Rectal smooth muscle tissue (tissue), 1 donor: ENCODE results near the gene ANKRD42.
"Not testable (repeated sequence)": the region's sequence is repeated elsewhere in the genome, so short reads cannot be mapped to it uniquely, and the experiment has no call there.

ENCODE experiments used
- H3K27ac ChIP-seq: one replicate; pipeline ENCODE4 v1.7.0; 2013; ENCODE audit warnings: low read depth, low read length, inconsistent platforms
- H3K27me3 ChIP-seq: one replicate; pipeline ENCODE4 v1.7.0; 2013; ENCODE audit warnings: low read length; ENCODE audit not compliant: control insufficient read depth, insufficient read depth
- H3K36me3 ChIP-seq: one replicate; pipeline ENCODE4 v1.7.0; 2013; ENCODE audit warnings: low read length; ENCODE audit not compliant: control insufficient read depth, insufficient read depth
- H3K4me1 ChIP-seq: one replicate; pipeline ENCODE4 v1.7.0; 2013; ENCODE audit warnings: low read length; ENCODE audit not compliant: control insufficient read depth, insufficient read depth
- H3K4me3 ChIP-seq: one replicate; pipeline ENCODE4 v1.7.0; 2013; ENCODE audit warnings: low read length
- H3K9ac ChIP-seq: one replicate; pipeline ENCODE4 v1.7.0; 2013; ENCODE audit warnings: low read length

ANKRD42 gene

DNA sequence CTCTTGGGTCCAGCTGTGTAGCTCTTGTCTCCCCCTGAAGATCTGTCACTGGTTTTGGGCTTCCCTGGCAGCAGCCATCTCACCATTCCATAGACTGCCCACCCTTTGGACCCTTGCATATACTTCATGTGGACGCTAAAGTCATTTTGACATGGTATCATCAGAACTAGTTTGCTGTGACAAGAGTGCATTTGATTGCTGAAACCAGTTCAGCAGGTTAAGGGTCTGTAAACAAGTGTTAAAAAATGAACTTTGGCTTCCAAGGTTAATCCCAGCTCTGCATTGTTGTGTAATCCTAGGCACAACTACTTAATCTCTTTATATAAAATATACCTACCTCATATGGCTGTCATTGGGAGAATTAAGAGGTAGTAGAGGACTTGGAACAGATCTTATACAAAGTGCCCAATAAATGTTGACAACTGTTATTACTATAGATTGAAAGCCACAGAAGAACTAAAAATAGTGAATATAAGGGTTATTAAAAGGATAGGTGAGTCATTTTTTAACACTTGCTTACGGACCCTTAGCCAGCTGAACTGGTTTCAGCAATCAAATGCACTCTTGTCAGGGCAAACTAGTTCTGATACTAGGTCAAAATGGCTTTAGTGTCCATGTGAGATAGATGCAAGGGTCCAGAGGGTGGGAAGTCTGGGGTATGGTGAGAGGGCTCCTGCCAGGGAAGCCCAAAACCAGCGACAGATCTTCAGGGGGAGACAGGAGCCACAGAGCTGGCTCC is 63.3 kb downstream of the ANKRD42 start:
- H3K27me3 ChIP-seq, result no peaks in the 10 kb centered on the region
- H3K4me3 ChIP-seq, result no peak overlapping the region
- H3K9ac ChIP-seq, result no peak overlapping the region
- peaks cover 9% of the 10 kb centered on the region for H3K36me3 ChIP-seq
- no peaks in the 10 kb centered on the region for H3K4me1 ChIP-seq
- H3K27ac ChIP-seq, result no peak overlapping the region

DNA sequence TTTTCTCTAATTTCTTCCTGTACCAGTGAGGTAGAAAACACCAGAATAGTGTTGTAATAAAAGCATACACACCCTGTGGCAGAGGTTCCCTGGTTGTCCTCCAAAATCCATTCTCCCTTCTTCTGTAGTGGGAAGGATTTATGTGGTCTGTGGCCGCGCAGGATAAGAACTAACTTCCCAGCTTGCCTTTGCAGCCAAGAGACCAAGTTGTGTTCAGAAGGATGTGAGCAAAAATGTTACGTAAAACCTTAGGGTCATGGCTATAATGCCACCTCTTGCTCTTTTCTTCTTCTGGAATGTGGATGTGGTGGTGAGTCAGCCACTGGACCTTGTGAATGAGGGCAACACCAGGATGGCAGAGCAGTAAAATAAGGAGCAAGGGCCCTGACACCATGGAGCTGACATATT is 64.3 kb downstream of the ANKRD42 start:
- Histone ChIP-seq H3K4me1 (no peaks in the 10 kb centered on the region), H3K9ac (no peak overlapping the region), H3K4me3 (no peak overlapping the region), H3K27me3 (no peaks in the 10 kb centered on the region), H3K36me3 (peaks cover 9% of the 10 kb centered on the region), H3K27ac (no peak overlapping the region)

DNA sequence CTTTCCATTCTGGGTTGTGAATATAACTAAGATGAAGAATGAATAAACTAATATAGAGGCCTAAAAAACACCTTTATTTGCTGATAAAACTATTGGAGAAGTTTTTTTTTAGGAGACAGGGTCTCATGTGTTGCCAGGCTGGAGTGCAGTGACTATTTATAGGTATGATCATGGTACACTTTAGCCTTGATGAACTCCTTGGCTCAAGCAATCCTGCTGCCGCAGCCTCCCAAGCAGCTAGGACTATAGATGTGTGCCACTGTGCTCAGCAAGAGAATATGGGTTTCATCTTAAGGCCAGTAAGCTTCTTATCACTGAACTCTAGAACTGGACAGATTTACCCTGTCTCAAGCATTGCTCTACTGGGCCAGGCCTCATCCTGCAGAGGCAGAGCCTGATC is 66.0 kb downstream of the ANKRD42 start:
- Histone ChIP-seq H3K27ac (no peak overlapping the region), H3K27me3 (no peaks in the 10 kb centered on the region), H3K9ac (no peak overlapping the region), H3K4me1 (no peaks in the 10 kb centered on the region), H3K4me3 (no peak overlapping the region), H3K36me3 (peaks cover 15% of the 10 kb centered on the region)

DNA sequence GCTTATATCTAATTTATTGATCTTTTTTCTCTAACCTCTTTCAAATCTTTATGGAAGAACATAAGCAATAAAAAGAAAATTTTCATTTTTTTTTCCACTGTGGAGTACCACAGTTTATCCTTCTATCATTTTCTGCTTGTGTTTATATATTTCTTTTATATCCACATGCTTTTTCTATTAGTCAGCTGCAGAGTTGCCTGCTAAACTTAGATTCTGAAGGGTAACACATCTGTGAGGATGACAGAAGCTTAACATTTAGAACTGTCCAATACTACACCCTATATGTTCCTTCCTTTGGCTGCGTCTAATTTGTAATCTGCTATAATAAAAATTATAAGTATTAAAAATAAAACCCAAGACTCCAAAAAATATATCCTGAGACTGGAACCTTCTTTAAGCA is 71.8 kb downstream of the ANKRD42 start:
- Histone ChIP-seq H3K27ac (no peak overlapping the region), H3K4me1 (no peaks in the 10 kb centered on the region), H3K36me3 (peaks cover 11% of the 10 kb centered on the region), H3K27me3 (no peaks in the 10 kb centered on the region), H3K9ac (no peak overlapping the region), H3K4me3 (no peak overlapping the region)

DNA sequence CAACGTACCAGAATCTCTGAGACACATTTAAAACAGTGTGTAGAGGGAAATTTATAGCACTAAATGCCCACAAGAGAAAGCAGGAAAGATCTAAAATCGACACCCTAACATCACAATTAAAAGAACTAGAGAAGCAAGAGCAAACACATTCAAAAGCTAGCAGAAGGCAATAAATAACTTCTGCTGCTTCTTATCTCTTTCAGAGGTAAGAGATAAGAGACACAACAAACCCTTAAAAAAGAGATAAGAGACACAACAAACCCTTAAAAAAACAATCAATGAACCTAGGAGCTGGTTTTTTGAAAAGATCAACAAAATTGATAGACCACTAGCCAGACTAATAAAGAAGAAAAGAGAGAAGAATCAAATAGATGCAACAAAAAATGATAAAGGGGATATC is 75.6 kb downstream of the ANKRD42 start:
- not testable (repeated sequence) for H3K36me3 ChIP-seq, H3K9ac ChIP-seq, H3K4me3 ChIP-seq, H3K27ac ChIP-seq, H3K4me1 ChIP-seq, H3K27me3 ChIP-seq

DNA sequence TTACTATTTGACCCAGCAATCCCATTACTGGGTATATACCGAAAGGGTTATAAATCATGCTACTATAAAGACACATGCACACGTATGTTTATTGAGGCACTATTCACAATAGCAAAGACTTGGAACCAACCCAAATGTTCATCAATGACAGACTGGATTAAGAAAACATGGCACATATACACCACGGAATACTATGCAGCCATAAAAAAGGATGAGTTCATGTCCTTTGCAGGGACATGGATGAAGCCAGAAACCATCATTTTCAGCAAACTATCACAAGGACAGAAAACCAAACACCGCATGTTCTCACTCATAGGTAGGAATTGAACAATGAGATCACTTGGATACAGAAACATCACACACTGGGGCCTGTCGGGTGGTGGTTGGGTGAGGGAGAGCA is 78.2 kb downstream of the ANKRD42 start:
- not testable (repeated sequence) for H3K27ac ChIP-seq, H3K4me1 ChIP-seq, H3K9ac ChIP-seq, H3K4me3 ChIP-seq, H3K36me3 ChIP-seq, H3K27me3 ChIP-seq

DNA sequence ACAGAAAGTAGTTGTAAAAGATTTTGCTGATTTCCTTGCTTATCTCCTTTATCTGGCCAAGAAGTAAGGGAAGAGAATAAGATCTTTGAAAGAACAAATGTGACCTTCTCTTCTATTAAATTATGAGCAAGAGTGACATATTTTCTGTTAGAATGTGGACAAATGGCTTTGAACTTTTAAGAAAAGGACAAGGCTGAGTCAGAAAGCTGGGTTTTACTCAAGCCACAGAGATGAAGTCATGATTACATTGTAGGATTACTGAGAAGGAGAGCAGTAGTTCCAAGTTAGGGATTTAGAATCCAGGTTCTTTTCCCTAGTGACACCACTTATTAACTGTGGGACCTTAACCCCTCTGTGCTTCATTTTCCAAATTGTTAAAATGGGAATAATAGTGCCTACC is 79.1 kb downstream of the ANKRD42 start:
- no peak overlapping the region for H3K4me3 ChIP-seq
- H3K27me3 ChIP-seq, result no peaks in the 10 kb centered on the region
- no peak overlapping the region for H3K27ac ChIP-seq
- peaks cover 3% of the 10 kb centered on the region for H3K36me3 ChIP-seq
- H3K9ac ChIP-seq, result no peak overlapping the region
- H3K4me1 ChIP-seq, result no peaks in the 10 kb centered on the region

DNA sequence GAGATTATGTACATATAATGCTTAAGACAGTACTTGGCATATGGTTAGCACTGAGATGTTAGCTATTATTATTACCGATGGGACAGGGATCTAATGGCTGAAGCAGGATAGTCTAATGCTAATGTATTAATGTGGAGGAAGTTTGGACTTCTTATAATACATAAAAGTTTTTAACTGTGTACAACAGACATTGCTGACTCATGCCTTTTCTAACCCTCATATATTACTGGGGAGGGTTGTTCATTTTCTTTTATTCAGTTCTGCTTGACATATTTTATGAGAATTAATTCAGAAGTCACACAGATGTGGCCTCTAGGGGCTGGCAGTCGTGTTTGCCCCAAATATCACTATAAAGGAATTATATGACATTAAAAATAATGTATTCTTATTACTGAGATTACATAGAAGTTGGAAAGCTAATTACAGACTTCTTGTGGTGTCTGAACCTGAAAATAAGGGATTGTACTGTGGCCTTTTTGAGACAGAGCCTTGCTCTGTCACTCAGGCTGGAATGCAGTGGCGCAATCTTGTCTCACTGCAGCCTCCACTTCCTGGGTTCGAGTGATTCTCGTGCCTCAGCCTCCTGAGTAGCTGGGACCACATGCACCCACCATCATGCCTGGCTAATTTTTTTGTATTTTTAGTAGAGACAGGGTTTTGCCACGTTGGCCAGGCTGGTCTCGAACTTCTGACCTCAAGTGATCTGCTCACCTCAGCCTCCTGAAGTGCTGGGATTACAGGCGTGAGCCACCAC is 82.6 kb downstream of the ANKRD42 start:
- peaks cover 3% of the 10 kb centered on the region for H3K36me3 ChIP-seq
- H3K9ac ChIP-seq, result no peak overlapping the region
- no peaks in the 10 kb centered on the region for H3K4me1 ChIP-seq
- no peak overlapping the region for H3K4me3 ChIP-seq
- H3K27me3 ChIP-seq, result no peaks in the 10 kb centered on the region
- H3K27ac ChIP-seq, result no peak overlapping the region

DNA sequence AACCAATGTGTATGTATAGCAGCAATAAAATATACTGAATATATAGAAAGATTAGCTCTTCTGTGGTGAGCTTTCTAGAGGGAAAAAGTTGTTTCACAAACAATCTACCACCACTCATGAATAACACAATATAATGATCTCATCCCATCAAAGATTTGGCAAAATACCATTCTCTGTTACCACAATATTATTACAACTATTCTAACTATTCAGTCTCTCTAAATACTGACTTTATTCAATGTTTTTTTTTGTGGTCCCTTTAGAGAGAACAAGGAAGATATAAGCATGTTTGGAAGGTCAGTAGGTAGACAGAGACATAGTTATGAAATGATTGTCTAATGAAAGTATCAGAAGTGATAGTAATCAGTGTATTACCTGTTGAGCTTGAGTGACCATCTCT is 84.8 kb downstream of the ANKRD42 start:
- peaks cover 8% of the 10 kb centered on the region for H3K4me1 ChIP-seq
- no peak overlapping the region for H3K4me3 ChIP-seq
- no peaks in the 10 kb centered on the region for H3K27me3 ChIP-seq
- H3K27ac ChIP-seq, result no peak overlapping the region
- no peak overlapping the region for H3K9ac ChIP-seq
- H3K36me3 ChIP-seq, result no peaks in the 10 kb centered on the region

DNA sequence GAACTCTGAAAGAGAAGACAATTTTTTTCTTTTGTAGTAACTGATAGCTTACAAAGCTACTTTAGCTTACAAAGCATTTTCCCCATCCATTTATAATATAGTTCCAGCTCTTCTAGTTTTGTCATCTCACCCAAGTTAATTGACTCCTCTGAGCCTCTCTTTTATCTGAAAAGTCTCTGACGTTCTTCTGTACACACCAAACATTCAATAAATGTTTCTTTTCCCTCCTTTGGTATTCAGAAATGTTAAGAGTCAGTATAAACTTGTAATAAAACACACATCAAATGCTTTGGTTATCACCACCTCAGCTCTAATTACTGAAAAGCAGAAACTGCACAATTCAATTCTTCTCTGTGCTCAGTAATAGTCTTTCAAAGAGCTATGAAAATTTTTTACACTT is 86.7 kb downstream of the ANKRD42 start:
- Histone ChIP-seq H3K9ac (no peak overlapping the region), H3K27ac (no peak overlapping the region), H3K36me3 (no peaks in the 10 kb centered on the region), H3K27me3 (no peaks in the 10 kb centered on the region), H3K4me1 (peaks cover 18% of the 10 kb centered on the region), H3K4me3 (no peak overlapping the region)

DNA sequence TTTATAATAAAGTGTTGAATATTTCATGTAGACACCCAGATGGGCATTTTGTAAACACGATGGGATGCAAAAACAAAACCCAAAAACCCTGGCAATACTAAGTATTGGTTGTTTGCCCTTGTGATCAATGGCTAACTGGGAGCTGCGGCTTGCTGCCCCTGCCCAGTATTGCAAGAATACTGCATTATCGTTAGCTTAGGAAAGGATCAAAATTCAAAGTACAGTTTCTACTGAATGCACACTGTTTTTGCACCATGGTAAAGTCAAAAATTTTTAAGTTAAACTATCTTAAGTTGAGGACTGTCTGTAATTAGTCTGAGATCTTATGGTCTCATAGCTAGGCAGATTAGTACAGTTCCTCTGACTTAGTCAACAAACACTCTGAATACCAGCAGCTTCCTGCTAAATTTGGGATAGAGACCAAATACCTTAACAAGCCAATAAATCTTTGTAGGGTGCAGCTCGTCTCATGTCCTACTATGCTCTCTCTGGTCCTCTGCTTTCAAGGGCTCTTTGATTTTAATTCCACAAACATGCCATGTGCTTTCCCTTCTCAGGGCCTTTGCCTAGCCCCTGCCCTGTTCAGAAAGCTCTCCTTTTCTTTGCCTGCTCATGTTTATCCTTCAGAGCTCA is 88.7 kb downstream of the ANKRD42 start:
- Histone ChIP-seq H3K27me3 (no peaks in the 10 kb centered on the region), H3K9ac (no peak overlapping the region), H3K4me3 (no peak overlapping the region), H3K4me1 (peaks cover 18% of the 10 kb centered on the region), H3K36me3 (no peaks in the 10 kb centered on the region), H3K27ac (no peak overlapping the region)

DNA sequence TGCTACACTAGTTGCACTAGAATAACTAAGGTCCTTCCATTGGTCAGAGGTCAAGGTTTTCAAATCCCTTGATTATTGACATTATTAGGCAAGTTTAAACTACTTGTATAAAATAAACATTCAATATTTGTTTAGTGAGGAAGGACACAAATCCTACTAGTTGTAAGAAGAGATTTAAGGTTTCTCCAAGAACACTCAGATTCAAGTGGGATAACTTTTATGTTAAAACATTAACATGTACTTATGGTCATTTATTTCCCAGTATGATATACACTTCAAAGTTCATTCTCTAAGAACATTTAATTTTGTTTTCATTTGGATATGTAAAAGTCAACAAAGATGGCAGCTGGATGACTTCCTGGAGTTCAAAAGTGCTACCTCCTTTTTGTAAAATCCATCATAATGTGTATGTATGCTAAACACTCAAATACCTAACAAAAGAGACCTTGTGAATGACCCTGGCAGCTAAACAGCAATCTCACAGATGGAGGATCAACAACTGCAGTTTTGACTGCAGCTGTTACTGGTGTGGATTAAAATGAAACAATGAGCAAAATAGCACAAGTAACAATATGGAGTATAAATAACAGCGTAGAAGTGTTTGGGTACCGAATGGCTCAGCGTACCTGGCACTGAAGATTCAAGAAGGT is 91.1 kb downstream of the ANKRD42 start:
- H3K36me3 ChIP-seq, result no peaks in the 10 kb centered on the region
- H3K27me3 ChIP-seq, result no peaks in the 10 kb centered on the region
- H3K4me1 ChIP-seq, result peaks cover 18% of the 10 kb centered on the region
- H3K4me3 ChIP-seq, result peak overlapping the region; percentile 97
- no peak overlapping the region for H3K9ac ChIP-seq
- H3K27ac ChIP-seq, result no peak overlapping the region
